HT-29 (cell line): ENCODE results near the gene SEMA4D. TPM values are rescaled to one million over a fixed set of nuclear protein-coding genes. Genes with fewer than 3 reads are reported as not detected.

Experiments used
- DNase-seq: peaks from one replicate; pipeline ENCODE4 v3.0.0-alpha.2; 2015; ENCODE audit warnings: low spot score
- total RNA-seq: library from RNA; depleted of rRNA; stranded (reverse); fragments of >200 nt; shearing (Covaris generic); gene quantifications from 2 replicates; pipeline ENCODE4 v1.2.3, GENCODE V29; 2014

The SEMA4D gene
- total RNA-seq, 1 experiment from 2014 or later, result 18.5 TPM

DNA sequence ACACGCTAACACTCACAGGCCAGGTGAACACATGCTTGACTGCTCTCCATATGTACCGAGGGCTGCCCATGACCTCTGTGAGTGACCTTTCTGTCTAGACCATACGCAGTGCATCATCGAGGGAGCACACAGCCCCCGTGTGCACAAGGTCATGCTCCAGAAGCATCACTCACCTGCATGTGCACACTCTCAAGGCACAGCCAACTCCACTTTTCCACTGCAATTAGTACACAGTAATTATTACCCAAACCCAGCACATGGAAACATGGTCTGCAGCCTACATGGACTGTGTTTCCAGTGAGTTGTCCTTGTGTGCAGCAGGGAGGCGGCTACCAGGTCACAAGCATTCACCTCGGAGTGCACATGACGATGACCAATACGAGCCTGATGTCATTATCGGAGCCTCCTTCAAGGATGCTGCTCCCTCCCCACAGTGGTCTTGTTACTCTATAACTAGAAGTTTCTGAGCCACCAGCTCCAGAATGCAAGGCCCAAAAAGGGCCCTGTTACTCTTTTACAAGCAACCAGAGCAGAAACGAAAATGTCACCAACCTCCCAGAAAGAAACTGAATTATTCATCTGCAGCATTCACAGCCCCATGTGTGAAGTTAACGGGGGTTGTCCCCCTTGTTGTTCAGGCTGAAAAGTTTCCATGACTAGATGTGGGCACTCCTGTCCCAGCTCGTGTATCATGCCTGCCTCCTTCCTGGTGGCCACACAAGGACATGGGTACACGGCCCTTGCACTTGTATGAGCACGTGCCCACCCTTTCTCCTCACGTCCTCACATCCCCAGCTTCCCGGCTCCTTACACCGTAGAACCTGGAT is 31.2 kb downstream of the SEMA4D start:
- no peak for DNase-seq

DNA sequence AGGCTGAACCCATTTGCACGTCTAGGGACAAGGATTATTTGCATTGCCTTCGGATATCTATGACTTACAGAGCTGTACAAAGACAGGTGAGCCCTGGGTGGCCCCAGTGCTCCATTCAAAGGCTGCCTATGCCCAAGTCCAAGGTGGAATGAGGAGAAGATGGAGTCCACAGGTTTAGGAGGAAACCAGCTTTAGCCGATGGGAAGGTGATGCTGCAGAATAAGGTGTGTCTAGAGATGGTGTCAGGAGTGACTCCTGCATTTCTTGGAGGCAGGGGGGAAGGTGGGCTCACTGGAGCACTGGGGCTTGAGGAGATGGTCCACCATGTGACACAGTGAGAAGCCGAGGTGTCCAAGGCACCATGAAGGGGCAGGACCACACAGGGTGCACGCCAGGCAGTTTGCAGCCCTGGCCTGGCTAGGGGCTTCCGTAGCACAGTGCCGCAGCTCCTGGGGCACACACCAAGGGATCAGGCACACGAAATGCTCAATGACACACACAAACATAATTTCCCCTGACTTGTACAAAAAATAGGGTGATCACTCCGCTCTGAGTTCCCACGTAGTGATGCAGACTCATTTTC is 32.1 kb downstream of the SEMA4D start:
- no peak for DNase-seq

DNA sequence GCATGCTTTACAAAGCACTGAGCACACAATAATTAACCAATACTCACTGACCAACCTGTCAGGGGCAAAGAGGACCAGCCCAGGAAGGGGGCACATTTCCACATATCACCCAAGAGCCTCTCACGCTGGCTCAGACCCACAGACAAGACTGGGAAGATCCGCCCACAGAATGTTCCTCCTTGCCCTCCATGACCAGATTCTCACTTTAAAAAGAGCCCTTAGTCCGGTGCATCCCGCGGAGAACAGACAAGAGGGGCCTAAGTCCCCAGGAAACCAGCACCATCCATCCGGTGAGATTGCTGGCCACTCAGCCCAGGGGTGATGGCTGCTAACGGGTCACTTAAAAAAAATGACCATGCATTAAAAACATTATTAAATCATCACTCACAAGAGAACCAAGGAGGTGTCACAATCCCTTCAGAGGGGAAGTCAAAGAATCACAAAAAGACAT is 32.9 kb downstream of the SEMA4D start:
- no peak for DNase-seq

DNA sequence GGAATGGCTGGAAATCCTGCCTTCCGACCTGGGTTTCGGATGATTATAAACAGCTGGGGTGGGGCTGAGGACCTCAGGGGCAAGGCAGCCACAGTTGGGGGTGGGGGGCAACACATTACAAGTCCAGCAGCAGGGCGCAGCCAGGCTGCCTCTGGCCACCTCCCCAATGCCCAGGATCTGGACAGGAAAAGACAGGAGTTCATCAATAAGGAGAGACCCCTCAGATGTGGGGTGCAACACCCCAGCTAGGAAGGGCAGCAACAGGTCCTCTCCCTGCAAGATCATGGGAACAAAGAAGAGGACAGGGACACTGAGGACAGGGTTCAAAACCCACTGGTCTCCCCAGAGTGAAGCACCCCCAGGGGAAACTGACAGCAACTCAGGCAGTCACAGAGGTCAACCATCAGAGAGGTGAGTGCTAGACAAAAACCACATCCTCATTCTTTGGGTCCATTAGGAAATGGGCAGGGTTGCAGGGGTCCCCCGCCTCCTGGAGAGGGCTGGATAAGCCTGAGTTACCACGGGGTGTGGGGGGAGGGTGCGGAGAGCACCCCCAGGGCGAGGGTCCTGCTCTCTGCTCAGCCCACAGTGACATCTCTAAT is 33.5 kb downstream of the SEMA4D start:
- DNase-seq, result no peak

- DNase-seq, result no peak
These were observed 34.9 kb downstream of the SEMA4D start for GRCh38 chr9:89462817-89463683.

- DNase-seq, result no peak
These were observed 35.7 kb downstream of the SEMA4D start for GRCh38 chr9:89462199-89462598.

GRCh38 chr9:89461265-89461664 is 36.6 kb downstream of the SEMA4D start:
- no peak for DNase-seq

DNA sequence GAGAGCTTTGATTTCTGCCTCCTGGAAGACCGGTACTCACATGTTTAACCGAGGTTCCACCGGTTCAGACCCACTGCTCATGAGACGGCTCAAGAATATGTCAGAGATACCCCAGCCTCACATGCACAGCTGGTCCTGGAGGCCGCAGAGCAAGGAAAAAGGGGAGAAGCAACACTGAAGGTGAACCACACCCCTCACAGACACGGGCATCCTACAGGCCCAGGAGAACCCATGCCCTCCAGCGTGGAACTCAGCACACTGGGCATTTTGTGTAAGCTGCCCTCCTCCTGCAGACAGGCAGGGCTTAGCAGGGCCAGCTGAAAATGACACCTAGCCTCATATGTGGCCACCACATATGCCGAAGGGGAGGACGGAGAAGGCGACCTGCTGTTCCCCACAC is 37.4 kb downstream of the SEMA4D start:
- DNase-seq, result no peak

DNA sequence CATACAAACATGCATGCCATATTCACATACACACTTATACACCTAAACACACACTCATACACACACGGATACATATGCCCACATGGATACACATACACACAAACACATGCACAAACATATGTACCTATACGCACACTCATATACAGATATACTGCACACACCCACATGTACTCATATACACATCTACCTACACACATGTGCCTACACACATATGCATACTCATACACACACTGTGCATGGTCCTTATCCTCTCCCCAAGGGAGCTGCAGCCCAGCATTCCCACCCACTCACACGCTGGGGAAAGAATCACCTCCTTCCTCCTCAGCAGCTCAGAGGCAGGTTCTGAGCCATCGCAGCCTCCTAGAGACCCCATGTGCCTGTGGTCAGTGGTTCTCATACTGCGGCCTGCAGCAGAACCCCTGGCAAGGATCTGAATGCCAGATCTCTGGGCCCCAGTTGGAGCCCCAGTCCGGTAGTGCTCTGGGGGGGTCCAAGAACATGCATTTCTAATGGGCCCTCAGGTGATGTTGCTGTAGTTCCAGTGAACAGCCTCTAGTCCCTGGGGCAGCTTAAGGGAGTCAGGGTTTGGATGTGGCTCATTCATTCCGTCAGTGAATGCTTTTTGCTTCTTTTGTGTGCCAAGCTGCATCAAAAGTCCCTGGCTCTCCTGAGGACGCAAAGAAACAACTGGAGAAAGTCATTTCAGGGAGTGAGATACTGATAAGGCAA is 39.0 kb downstream of the SEMA4D start:
- DNase-seq, result no peak

- DNase-seq, result no peak
These were observed 40.5 kb downstream of the SEMA4D start for GRCh38 chr9:89457376-89457855.

DNA sequence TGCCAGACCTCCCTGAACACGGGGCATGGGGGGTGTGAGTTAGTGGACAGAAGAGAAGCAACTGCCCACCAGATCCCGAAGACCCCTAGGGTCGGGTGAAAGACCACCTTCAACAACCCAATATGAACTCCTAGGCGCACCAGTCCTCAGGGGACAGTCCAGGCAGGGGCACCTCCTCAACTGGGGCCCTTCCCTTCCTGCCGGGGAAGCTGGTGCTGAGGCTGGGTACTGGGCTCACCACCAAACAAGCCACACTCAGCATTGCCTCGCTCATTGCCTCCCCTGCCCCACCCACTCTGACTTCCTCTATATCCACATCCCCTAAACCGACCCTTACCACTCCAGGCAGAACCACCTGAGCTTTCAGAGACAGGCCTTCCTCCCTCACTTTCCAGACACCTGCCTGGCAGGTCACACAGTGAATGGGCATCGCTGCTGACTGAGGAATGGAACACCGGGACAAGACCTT is 42.5 kb downstream of the SEMA4D start:
- DNase-seq, result no peak

- DNase-seq, result no peak
These were observed 43.2 kb downstream of the SEMA4D start for GRCh38 chr9:89454498-89455355.

GRCh38 chr9:89453452-89453851 is 44.5 kb downstream of the SEMA4D start:
- no peak for DNase-seq

DNA sequence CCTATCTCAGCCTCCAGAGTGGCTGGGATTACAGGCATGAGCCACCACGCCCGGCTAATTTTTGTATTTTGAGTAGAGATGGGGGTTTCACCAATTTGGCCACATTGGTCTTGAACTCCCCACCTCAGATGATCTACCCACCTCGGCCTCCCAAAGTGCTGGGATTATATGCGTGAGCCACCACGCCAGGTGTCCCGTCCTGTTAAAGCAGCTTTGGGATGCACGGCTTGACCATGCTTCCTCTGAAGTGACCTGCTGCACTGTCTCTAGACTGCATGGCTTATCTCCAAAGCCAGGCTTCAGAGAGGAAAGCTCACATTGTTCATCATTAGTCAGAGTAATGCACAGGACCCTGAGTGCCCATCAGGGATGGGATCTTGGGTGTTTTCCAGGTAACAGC is 45.4 kb downstream of the SEMA4D start:
- DNase-seq, result no peak

DNA sequence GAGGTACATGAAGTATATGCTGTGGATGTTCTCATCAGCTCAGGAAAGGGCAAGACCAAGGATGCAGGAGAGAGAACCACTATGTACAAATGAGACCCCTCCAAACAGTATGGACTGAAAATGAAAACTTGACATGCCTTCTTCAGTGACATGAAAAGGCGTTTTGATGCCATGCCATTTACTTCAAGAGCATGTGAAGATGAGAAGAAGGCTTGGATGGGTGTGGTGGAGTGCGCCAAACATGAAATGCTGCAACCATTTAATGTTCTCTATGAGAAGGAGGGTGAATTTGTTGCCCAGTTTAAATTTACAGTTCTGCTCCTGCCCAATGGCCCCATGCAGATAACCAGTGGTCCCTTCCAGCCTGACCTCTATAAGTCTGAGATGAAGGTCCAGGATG is 47.7 kb downstream of the SEMA4D start:
- DNase-seq, result no peak

DNA sequence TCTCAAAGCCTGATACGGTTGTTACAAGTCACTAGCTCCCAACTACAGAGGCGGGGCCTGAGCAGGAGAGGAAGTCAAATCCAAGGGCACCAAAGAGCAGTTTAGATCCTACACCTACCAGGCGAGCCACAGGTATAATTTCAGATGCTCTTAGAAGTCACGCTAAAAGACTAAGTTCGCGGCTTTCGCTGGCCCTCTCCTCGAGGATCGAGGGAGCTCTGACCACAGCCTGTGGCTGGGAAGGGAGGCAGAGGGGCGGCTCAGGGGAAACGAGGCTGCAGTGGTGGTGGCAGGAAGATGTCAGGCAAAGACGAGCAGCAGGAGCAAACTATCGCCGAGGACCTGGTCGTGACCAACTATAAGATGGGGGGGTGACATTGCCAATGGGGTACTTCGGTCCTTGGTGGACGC is 48.6 kb downstream of the SEMA4D start:
- DNase-seq, result no peak

- no peak for DNase-seq
These were observed 49.1 kb downstream of the SEMA4D start for GRCh38 chr9:89448821-89449220.

DNA sequence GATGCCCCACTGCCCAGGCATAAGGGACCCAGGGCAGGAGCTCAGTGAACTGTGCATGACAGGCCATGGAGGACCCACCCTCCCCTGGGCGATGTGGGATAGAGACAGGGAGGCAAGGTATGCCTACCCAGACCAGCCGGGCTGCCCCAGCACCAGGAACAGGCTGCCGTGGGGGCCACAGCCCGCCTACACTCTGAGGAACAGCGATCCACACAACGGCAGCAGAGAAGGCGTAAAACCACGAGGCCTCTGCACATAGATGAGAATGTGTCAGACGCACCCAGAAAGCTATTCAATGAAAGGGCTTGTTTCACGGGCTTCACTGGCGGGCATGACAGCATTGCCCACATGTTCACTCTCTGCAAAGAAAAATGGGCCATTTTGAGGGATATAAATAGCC is 49.5 kb downstream of the SEMA4D start:
- no peak for DNase-seq

DNA sequence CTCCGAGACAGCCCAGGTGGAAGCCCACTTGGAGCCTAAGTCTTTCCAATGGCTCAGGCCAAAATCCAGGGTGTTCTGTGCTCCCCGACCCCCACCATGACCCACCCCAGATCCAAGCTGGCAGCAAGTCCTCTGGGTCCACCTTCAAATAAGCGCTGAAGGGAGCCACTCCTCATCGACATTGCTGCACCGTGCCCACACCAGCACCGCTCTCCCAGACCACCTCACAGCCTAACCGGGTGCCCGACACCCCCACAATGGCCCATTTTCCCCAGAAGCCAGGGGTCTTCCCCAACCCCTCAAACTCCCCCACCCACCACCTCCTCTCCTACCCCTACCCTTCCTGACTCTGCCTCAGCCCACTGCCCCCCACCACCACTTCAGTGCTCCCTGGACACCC is 50.5 kb downstream of the SEMA4D start:
- no peak for DNase-seq

DNA sequence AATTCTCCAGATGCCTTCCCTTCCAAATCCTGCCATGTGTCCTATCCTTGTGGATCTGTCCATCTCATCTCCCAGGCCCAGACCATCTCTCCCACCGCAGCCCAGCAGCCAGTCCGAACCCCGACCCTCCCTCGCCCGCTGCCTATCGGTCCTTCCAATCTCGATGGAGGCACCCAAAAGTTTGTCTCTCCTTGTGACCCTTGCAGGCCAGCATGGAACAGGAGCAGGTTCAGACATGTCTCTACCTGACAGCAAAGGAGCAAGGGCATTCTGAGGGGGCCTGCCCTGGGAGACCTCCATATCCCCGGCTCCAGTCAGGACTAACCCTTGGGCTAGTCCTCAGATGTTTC is 51.0 kb downstream of the SEMA4D start:
- no peak for DNase-seq
